Neural cell (in vitro differentiated cells): ENCODE data around the gene GSTA3.

Experiments
- CTCF ChIP-seq: fragments of 450-650 bp; IDR thresholded peaks from 2 replicates; pipeline ENCODE4 v1.5.1; 2014; ENCODE audit warnings: antibody characterized with exemption, mild to moderate bottlenecking, moderate library complexity; ENCODE audit not compliant: poor library complexity, severe bottlenecking
- EP300 ChIP-seq: fragments of 450-650 bp; conservative IDR thresholded peaks from 2 replicates; pipeline ENCODE4 v1.6.1; 2014; ENCODE audit warnings: antibody characterized with exemption, mild to moderate bottlenecking, moderate library complexity; ENCODE audit not compliant: poor library complexity, severe bottlenecking
- POLR2AphosphoS5 ChIP-seq: IDR thresholded peaks from 2 replicates; pipeline ENCODE4 v1.6.1; 2012
- REST ChIP-seq: IDR thresholded peaks from 2 replicates; pipeline ENCODE4 v1.6.1; 2012; ENCODE audit warnings: borderline replicate concordance
- SMC3 ChIP-seq: fragments of 450-650 bp; conservative IDR thresholded peaks from 2 replicates; pipeline ENCODE4 v1.6.1; 2014; ENCODE audit warnings: antibody characterized with exemption, mild to moderate bottlenecking, moderate library complexity; ENCODE audit not compliant: poor library complexity

- no peak for TF ChIP-seq EP300
- no peak for TF ChIP-seq POLR2AphosphoS5
- no peak for TF ChIP-seq REST
- TF ChIP-seq SMC3: no peak
- TF ChIP-seq CTCF: no peak
Measured at GRCh38 chr6:52881662-52881995, 27.9 kb downstream of the GSTA3 start.
